ENCODE measurements around the gene RASA2.
"Not testable (repeated sequence)": the region's sequence is repeated elsewhere in the genome, so short reads cannot be mapped to it uniquely, and the experiment has no call there.

GRCh38 chr3:141628868-141629441 lies 142.1 kb downstream of the RASA2 start:
- TF ChIP-seq CTCF (conservative IDR thresholded peaks at IDR 0.05); EZH2 (IDR thresholded peaks at IDR 0.05; ENCODE audit: low read depth): not testable (repeated sequence)

Measured in PC-9 (cell line).